MCF 10A (cell line): ENCODE results near the gene CCDC150. TPM values are rescaled to one million over a fixed set of nuclear protein-coding genes. Genes with fewer than 3 reads are reported as not detected.

ENCODE experiments used
- BruUV-seq: library from RNA; stranded (reverse); fragments of 400-500 nt; replicated peaks from 2 replicates; lab custom pipeline; 2021; lab: Mats Ljungman, UMichigan
- CTCF ChIA-PET: fragments of 300-600 bp; sonication (Branson Sonifier 250); formaldehyde crosslinking; extraction: SDS; loops from one replicate; lab custom pipeline; 2021; ENCODE audit warnings: antibody characterized with exemption, inconsistent platforms; lab: Yijun Ruan, JAX
- POLR2A ChIA-PET: fragments of 300-600, 350-650 bp; sonication (Branson Sonifier 250); formaldehyde crosslinking; extraction: SDS; loops from one replicate; lab custom pipeline; 2020; ENCODE audit warnings: antibody characterized with exemption, inconsistent platforms; lab: Yijun Ruan, JAX
- DNase-seq: peaks from one replicate; pipeline ENCODE4 v3.0.0-alpha.2; 2018; ENCODE audit not compliant: unreplicated experiment
- H3K27ac Mint-ChIP-seq: one replicate; pipeline ENCODE4 v1.8.0; 2022; ENCODE audit warnings: mild to moderate bottlenecking, low read depth, mixed read lengths; ENCODE audit not compliant: unreplicated experiment
- H3K27me3 Mint-ChIP-seq: one replicate; pipeline ENCODE4 v1.8.0; 2022; ENCODE audit warnings: mixed read lengths; ENCODE audit not compliant: insufficient read depth, unreplicated experiment
- H3K36me3 Mint-ChIP-seq: one replicate; pipeline ENCODE4 v1.8.0; 2022; ENCODE audit warnings: mild to moderate bottlenecking, moderate library complexity, mixed read lengths; ENCODE audit not compliant: insufficient read depth, unreplicated experiment
- H3K4me1 Mint-ChIP-seq: one replicate; pipeline ENCODE4 v1.8.0; 2022; ENCODE audit warnings: mixed read lengths; ENCODE audit not compliant: insufficient read depth, unreplicated experiment
- H3K4me3 Mint-ChIP-seq: one replicate; pipeline ENCODE4 v1.8.0; 2022; ENCODE audit warnings: mild to moderate bottlenecking, moderate library complexity, mixed read lengths; ENCODE audit not compliant: unreplicated experiment
- H3K9me3 Mint-ChIP-seq: one replicate; pipeline ENCODE4 v1.8.0; 2022; ENCODE audit warnings: mixed read lengths; ENCODE audit not compliant: unreplicated experiment
- CTCF ChIP-seq: fragments of 200-600 bp; IDR thresholded peaks from one replicate; pipeline ENCODE4 v1.8.0; 2022; ENCODE audit warnings: antibody characterized with exemption, mild to moderate bottlenecking; ENCODE audit not compliant: unreplicated experiment
- intact Hi-C: fragments of 100-400 bp; cut with micrococcal nuclease; formaldehyde crosslinking; loops from 2 replicates; pipeline ENCODE4 v1.14.1; 2022
- total RNA-seq: library from RNA; stranded (reverse); gene quantifications from 2 replicates; pipeline ENCODE4 v1.2.3, GENCODE V29; 2022

Gene CCDC150
- total RNA-seq, 1 experiment from 2014 or later = 8.1 TPM

- no peak for TF ChIP-seq CTCF
Measured at GRCh38 chr2:196640031-196640548, 575 bp downstream of the CCDC150 start.

GRCh38 chr2:196649202-196649601 lies 9.7 kb downstream of the CCDC150 start:
- Mint-ChIP-seq H3K4me1 (no peaks in the 10 kb centered on the region), H3K27me3 (no peaks in the 10 kb centered on the region), H3K9me3 (peaks cover 44% of the 10 kb centered on the region), H3K4me3 (no peak overlapping the region), H3K27ac (no peak overlapping the region), H3K36me3 (no peaks in the 10 kb centered on the region)
- ChIA-PET POLR2A (interaction anchor here (0.7 kb wide), 1 partner anchor 36 kb away, joined by 3 read pairs; no protein-coding TSS in a partner anchor), CTCF (interaction anchor here (0.6 kb wide), 1 partner anchor 417 kb away, joined by 3 read pairs; no protein-coding TSS in a partner anchor)
- no TSS peak for BruUV-seq
- no peak for DNase-seq
- intact Hi-C loops = no loop called here
- no peak for TF ChIP-seq CTCF

More at GRCh38 chr2:196640031-196640548, 575 bp downstream of the CCDC150 start:
- DNase-seq = peak; percentile 4
- Mint-ChIP-seq H3K4me1 (peaks cover 16% of the 10 kb centered on the region), H3K36me3 (no peaks in the 10 kb centered on the region), H3K9me3 (no peaks in the 10 kb centered on the region), H3K27ac (peak overlapping the region; percentile 71), H3K27me3 (no peaks in the 10 kb centered on the region), H3K4me3 (peak overlapping the region; percentile 94)
- CTCF ChIA-PET = interaction anchor here (0.7 to 1.5 kb wide), 6 partner anchors 12 to 103 kb away, joined by 3 to 6 read pairs (median 4); partner anchors contain the start of gene HECW2
- POLR2A ChIA-PET = interaction anchor here (0.7 to 2.4 kb wide), 5 partner anchors 11 to 160 kb away, joined by 3 to 8 read pairs (median 3); partner anchors contain the start of gene GTF3C3
- TSS peak; percentile 52 for BruUV-seq
- intact Hi-C loops = loop anchor here (5.0 kb wide), 1 partner anchor 238 kb away; no protein-coding TSS in a partner anchor

- Mint-ChIP-seq H3K4me1 (no peaks in the 10 kb centered on the region), H3K27ac (no peak overlapping the region), H3K27me3 (no peaks in the 10 kb centered on the region), H3K9me3 (peaks cover 51% of the 10 kb centered on the region), H3K4me3 (no peak overlapping the region), H3K36me3 (no peaks in the 10 kb centered on the region)
- no peak for TF ChIP-seq CTCF
- POLR2A ChIA-PET = interaction anchor here (0.5 to 1.4 kb wide), 2 partner anchors 11 to 12 kb away, joined by 3 read pairs; partner anchors contain the start of gene CCDC150
- CTCF ChIA-PET = interaction anchor here (0.6 to 1.0 kb wide), 2 partner anchors 11 to 174 kb away, joined by 3 read pairs; no protein-coding TSS in a partner anchor
- intact Hi-C loops = no loop called here
- no peak for DNase-seq
- BruUV-seq = no TSS peak
Measured at GRCh38 chr2:196651387-196652094, 12.0 kb downstream of the CCDC150 start.

GRCh38 chr2:196652869-196653268 lies 13.4 kb downstream of the CCDC150 start:
- H3K36me3 Mint-ChIP-seq = no peaks in the 10 kb centered on the region
- intact Hi-C loops = no loop called here
- no TSS peak for BruUV-seq
- H3K9me3 Mint-ChIP-seq = peaks cover 51% of the 10 kb centered on the region
- no peaks in the 10 kb centered on the region for H3K27me3 Mint-ChIP-seq
- H3K27ac Mint-ChIP-seq = no peak overlapping the region
- no peak overlapping the region for H3K4me3 Mint-ChIP-seq
- H3K4me1 Mint-ChIP-seq = no peaks in the 10 kb centered on the region
- DNase-seq = no peak
- POLR2A ChIA-PET = no interaction called here
- no peak for TF ChIP-seq CTCF
- CTCF ChIA-PET = interaction anchor here (1.0 kb wide), 1 partner anchor 9 kb away, joined by 3 read pairs; no protein-coding TSS in a partner anchor
